PC-3 (cell line): ENCODE results near the gene IQCK.

Experiments
- CTCF ChIP-seq: fragments of 300-600 bp; sonication (generic); conservative IDR thresholded peaks from 2 replicates; pipeline ENCODE4 v1.5.1; 2017; ENCODE audit warnings: antibody characterized with exemption, low read depth, mild to moderate bottlenecking, low read length
- EZH2 ChIP-seq: fragments of 300-600 bp; sonication (generic); IDR thresholded peaks from one replicate; pipeline ENCODE4 v1.6.1; 2017; ENCODE audit warnings: antibody characterized with exemption, mild to moderate bottlenecking, low read length; ENCODE audit not compliant: unreplicated experiment

GRCh38 chr16:19857593-19858339 lies 139.7 kb downstream of the IQCK start:
- TF ChIP-seq EZH2, result no peak
- no peak for TF ChIP-seq CTCF
